GM18520 (cell line): ENCODE data around the gene PRDM16.

Experiments
- ATAC-seq: cut with Tn5 transposase; IDR thresholded peaks from one replicate; pipeline ENCODE4 v1.9.1; 2021; ENCODE audit not compliant: unreplicated experiment

PRDM16 gene

GRCh38 chr1:3138623-3139151 is 69.7 kb downstream of the PRDM16 start:
- ATAC-seq = no peak

- no peak for ATAC-seq
These were observed 70.4 kb downstream of the PRDM16 start for GRCh38 chr1:3139451-3139852.

DNA sequence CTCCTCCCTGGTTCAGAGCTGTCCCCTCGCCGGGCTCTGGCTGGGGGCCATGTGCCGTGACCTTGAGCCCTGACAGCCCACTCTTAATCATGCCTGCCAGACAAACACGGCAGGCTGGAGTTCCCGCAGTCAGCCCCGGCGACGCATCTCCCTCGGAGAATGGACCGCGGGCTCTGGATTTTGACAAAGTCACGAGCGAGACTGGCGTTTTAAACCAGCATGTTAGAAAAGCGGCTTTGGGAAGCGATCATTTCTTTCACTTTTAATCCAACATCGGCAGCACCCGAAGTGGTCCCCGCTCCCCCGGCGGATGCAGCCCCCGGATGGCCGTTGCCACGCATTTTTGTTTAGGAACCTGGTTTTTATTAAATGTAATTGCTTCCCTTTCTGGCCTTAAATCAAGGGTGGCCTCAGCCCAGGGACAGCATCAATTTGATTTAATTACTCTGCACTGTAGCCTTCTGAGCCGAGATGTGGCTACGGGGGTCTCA is 70.9 kb downstream of the PRDM16 start:
- ATAC-seq = no peak

GRCh38 chr1:3140437-3140836 is 71.4 kb downstream of the PRDM16 start:
- no peak for ATAC-seq

- ATAC-seq = no peak
These were observed 72.1 kb downstream of the PRDM16 start for GRCh38 chr1:3141129-3141528.

GRCh38 chr1:3141836-3142235 is 72.8 kb downstream of the PRDM16 start:
- no peak for ATAC-seq

- no peak for ATAC-seq
These were observed 73.2 kb downstream of the PRDM16 start for GRCh38 chr1:3142236-3142635.

- no peak for ATAC-seq
These were observed 73.7 kb downstream of the PRDM16 start for GRCh38 chr1:3142751-3143150.

DNA sequence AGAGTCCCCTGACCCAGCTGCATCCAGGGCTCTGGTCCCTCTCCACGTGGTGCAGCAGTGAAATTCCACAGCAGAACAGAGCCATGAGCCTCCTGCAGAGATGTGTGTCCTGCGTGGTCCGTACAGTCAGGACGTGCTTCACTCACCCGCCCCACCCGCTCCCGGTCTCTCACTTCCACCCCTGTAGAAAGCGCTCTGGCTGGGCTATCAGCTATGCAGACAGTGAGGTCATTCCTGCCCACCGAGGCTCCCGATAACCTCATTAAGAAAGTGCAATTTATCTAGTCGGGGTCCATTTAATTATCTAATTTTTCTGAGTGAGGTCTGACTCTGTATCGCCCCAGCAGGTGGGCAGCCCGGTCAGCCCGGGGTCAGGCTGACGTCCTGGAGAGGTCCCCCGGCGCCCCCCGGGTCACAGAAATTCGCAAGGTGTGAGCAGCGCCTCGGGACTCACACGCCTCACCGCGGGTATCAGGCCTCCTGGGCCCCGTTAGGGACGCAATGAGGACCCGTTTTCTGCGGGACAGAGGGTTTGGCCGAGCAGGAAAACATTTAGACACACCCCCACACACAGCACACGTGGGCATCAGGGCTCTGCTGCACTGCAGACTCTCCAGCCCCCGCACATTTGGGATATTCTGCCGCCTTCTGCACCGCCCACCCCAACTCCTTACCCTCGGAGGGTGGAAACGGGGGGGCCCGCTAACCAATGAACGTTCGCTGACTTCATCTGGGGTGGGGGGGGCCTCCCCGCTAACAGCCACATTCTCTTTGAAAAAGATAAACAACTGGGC is 76.7 kb downstream of the PRDM16 start:
- no peak for ATAC-seq

- no peak for ATAC-seq
These were observed 77.5 kb downstream of the PRDM16 start for GRCh38 chr1:3146458-3146857.

DNA sequence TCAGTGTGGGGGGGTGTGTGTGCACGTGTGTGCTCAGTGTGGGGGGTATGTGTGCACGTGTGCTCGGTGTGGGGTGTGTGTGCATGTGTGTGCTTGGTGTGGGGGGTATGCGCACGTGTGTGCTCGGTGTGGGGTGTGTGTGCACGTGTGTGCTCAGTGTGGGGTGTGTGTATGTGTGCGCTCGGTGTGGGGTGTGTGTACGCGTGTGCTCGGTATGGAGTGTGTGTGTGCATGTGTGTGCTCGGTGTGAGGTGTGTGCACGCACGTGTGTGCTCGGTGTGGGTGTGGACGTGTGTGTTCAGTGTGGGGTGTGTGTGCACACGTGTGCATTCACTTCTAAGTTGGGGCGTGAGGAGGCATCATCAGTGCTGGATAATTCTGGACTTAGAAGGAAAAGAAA is 77.9 kb downstream of the PRDM16 start:
- no peak for ATAC-seq

DNA sequence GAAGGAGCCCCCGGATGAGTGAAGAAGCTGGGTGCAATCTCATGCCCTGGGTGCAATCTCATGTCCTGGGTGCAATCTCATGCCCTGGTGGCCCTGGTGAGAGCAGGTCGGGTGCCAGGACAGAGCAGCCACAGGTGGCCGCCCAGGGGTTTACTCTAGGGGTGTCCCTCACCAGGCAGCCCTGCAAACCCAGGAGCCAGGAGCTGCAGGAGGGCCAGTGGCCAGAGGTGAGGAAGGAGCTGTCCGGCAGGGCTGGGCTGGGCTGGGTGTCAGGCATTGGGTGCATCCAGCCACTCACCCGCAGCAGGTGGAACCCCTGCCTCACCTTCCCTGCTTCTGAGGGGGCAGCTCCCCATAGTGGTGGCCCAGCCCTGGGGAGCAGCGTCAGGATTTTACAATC is 79.2 kb downstream of the PRDM16 start:
- ATAC-seq = no peak

DNA sequence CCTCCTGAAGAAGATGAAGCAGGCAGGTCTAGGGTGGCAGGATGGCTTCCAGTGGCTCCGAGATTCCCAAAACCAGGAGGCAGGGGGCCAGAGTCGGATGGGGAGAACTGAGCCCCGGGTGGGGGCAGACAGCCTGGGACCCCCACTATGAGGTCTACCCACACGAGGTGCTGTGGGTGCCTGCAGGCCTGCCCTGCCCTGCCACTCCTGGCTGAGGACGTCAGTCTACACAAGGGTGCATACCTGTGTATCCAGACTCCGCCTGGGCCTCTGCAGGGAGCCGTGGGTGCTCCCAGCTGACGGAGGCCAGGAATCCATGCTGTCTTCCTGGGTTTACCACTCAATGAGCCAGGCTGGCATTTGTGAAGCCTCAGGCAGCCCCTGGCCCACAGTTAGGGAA is 80.3 kb downstream of the PRDM16 start:
- ATAC-seq = no peak

- ATAC-seq = no peak
These were observed 82.5 kb downstream of the PRDM16 start for GRCh38 chr1:3151456-3151855.

DNA sequence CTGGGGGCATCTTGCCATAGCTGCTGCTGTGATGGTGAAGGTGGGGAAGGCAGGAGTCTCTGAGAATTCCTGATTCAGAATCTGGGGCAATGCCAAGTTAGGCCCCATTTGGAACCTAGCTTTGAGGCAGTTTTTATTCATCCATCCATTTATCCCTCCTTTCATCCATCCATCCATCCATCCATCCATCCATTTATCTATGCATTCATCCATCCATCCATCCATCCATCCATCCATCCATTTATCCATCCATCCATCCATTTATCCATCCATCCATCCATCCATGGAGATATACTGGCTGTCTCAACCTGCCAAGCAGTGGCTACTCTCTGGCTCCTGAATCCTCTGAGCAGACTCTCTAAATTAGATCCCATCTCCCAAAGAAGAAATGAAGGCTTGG is 83.1 kb downstream of the PRDM16 start:
- no peak for ATAC-seq

DNA sequence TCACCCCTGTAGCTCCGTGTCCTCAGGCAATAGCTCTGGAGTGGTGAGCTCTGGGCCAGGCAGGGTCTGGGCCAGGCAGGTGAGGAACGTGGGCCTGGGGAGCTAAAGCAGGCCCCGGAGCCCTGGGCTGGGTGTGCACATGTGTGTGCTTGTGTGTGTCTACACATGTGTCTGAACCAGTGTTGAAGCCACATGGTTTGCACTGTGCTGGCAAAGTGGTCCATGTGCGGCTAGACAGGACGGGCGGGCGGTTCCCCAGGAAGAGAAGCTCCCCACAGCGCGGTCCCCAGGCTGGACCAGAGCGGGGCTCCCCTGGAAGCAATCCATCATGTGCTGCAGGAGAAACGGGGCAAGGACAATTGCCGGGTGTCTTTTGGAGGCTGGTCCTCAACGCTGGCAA is 84.2 kb downstream of the PRDM16 start:
- ATAC-seq = no peak

DNA sequence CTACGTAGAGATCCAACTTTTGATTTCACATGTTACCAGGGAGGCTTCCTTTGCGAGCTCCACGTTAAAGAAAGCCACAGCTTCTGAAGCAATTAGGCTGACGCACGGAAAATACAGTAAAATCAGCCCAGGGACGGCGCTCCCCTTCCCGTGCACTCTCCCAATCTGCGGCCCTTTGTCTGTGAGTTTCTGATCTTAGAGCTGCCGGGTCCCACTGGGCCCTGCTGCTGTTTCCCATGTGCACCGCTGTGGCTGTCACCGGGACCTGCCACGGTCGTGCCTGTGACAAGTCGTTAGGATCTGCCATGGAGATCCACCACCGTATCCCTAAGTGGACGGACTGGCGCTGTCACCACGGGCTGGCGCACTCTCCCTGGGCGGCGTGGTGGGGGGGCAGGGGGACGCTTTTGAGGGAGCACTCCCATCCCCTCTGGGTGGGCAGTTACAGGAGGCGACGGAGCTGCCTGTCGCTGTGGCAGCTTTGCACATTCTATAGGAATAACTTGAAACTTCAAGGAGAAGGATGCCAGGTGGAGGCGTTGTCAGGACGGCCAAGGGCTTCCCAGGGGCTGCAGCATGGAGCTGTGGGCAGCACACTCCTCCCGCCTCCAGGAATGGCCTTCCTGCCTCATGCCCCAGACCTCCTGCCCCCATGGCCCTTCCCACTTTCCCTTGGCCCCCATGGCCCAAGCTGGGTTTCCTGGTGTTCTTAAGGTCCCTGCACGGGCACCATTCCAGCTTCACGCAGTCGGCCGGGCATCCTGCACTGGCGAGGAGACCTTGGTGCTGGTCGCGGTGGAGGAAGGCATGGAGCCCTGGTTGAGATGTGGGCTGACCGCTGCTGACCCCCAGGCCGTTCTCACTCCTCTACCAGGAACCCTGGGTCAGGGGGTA is 85.1 kb downstream of the PRDM16 start:
- no peak for ATAC-seq

DNA sequence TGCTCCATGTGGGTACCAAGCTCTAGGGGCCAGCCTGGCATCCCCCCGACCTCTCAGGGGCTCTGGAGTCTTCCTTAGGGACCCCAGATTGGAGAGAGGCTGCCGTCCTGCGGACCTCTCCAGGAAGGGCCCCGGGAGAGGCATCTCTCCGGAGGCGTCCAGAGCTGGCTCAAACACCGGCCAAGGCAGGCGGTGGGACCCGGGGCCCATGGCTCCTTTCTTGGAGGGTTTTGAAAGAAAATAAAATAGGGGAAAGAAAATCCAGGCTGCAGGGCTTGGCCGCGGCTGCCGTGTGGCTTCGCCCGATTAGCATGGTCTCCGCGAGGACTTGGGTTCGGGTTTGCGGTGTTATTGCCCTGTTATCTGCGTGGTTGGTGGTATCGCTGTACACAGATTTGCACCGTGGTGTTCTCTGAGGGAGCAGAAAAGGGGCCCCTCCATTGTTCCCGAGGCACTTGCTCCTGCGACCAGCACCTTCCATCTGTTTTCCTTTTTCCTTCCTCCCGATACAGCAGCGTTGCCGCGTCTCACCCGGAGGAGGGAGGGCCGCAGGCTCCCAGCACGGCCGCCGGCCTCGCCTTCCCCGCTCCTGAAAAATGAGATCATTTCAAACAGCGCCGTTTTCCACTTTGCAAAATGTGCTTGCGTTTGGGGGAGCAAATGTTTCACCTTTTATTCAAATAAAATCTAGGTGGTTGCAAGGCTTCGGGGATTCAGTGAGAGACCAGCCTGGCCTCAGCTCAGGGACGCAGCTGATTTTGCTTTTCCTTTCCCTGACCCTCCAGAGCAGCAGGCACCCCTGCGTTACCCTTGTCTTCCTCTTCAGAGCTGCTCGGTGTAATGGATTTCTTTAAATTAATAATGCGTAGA is 86.3 kb downstream of the PRDM16 start:
- no peak for ATAC-seq

GRCh38 chr1:3155926-3156220 is 86.9 kb downstream of the PRDM16 start:
- no peak for ATAC-seq

- no peak for ATAC-seq
These were observed 87.9 kb downstream of the PRDM16 start for GRCh38 chr1:3156936-3157335.

DNA sequence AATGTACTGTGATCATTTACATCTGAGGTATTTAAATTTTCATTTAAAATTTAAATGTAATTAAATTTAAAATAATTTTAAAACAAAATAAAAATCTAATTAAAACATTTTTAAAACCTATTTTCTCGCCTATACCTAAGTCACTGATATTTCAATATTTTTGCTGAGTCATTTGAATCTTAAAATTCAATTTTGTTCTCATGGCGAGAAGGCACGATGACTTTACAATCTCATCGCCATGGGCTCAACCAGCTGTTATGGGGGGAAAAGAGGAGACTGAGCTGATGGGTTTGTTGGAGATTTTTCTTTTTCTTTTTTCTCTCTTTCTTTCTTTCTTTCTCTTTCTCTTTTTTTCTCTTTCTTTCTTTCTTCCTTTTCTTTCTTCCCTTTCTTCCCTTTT is 89.3 kb downstream of the PRDM16 start:
- no peak for ATAC-seq
